ENCODE measurements around the gene ATP1B2.

Gene ATP1B2

GRCh38 chr17:7627250-7628121 is 23.2 kb upstream of the ATP1B2 start, which contains the start of gene SAT2:
Gene SAT2, minus strand, starts transcription at chr17:7627821. Its CDS starts 186 bp downstream, at chr17:7627635.
- H3K27me3 ChIP-seq (ENCODE audit: insufficient read depth, poor library complexity, severe bottlenecking) = no peaks in the 10 kb centered on the region
- TF ChIP-seq REST (IDR thresholded peaks at IDR 0.05; ENCODE audit: insufficient replicate concordance, low read depth) = no peak
- TF ChIP-seq GABPA (IDR thresholded peaks at IDR 0.05; ENCODE audit: low read depth) = no peak
- TF ChIP-seq, protein P1, sequence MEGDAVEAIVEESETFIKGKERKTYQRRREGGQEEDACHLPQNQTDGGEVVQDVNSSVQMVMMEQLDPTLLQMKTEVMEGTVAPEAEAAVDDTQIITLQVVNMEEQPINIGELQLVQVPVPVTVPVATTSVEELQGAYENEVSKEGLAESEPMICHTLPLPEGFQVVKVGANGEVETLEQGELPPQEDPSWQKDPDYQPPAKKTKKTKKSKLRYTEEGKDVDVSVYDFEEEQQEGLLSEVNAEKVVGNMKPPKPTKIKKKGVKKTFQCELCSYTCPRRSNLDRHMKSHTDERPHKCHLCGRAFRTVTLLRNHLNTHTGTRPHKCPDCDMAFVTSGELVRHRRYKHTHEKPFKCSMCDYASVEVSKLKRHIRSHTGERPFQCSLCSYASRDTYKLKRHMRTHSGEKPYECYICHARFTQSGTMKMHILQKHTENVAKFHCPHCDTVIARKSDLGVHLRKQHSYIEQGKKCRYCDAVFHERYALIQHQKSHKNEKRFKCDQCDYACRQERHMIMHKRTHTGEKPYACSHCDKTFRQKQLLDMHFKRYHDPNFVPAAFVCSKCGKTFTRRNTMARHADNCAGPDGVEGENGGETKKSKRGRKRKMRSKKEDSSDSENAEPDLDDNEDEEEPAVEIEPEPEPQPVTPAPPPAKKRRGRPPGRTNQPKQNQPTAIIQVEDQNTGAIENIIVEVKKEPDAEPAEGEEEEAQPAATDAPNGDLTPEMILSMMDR (IDR thresholded peaks at IDR 0.05; ENCODE audit: insufficient read depth, low read length) = no peak
- no peak for TF ChIP-seq SPI1 (IDR thresholded peaks at IDR 0.05; ENCODE audit: borderline replicate concordance, low read depth)
- TF ChIP-seq POLR2AphosphoS5 (IDR thresholded peaks at IDR 0.05; ENCODE audit: low read depth) = no peak
- no peak within 1 kb of the TSS for H3K27ac ChIP-seq (replicated peaks)
- no peak for DNase-seq (ENCODE audit: low read depth in 1 of 2, low spot score in 1 of 2)
- H3K4me3 ChIP-seq (replicated peaks; ENCODE audit: insufficient read depth, low read length) = no peak within 1 kb of the TSS

GRCh38 chr17:7629939-7630571 is 20.7 kb upstream of the ATP1B2 start, which contains the start of gene SHBG:
Gene SHBG, plus strand, starts transcription at chr17:7630135. Its CDS starts 38 bp downstream, at chr17:7630173.
- H3K27ac ChIP-seq (replicated peaks) = no peak within 1 kb of the TSS
- TF ChIP-seq REST (IDR thresholded peaks at IDR 0.05; ENCODE audit: insufficient replicate concordance, low read depth) (no peak), POLR2AphosphoS5 (IDR thresholded peaks at IDR 0.05; ENCODE audit: low read depth) (no peak), SPI1 (IDR thresholded peaks at IDR 0.05; ENCODE audit: borderline replicate concordance, low read depth) (no peak), GABPA (IDR thresholded peaks at IDR 0.05; ENCODE audit: low read depth) (no peak)
- TF ChIP-seq, protein P1 (IDR thresholded peaks at IDR 0.05; ENCODE audit: insufficient read depth, low read length) = no peak
- no peaks in the 10 kb centered on the region for H3K27me3 ChIP-seq (ENCODE audit: insufficient read depth, poor library complexity, severe bottlenecking)
- DNase-seq (ENCODE audit: low read depth in 1 of 2, low spot score in 1 of 2) = no peak
- no peak within 1 kb of the TSS for H3K4me3 ChIP-seq (replicated peaks; ENCODE audit: insufficient read depth, low read length)

DNA sequence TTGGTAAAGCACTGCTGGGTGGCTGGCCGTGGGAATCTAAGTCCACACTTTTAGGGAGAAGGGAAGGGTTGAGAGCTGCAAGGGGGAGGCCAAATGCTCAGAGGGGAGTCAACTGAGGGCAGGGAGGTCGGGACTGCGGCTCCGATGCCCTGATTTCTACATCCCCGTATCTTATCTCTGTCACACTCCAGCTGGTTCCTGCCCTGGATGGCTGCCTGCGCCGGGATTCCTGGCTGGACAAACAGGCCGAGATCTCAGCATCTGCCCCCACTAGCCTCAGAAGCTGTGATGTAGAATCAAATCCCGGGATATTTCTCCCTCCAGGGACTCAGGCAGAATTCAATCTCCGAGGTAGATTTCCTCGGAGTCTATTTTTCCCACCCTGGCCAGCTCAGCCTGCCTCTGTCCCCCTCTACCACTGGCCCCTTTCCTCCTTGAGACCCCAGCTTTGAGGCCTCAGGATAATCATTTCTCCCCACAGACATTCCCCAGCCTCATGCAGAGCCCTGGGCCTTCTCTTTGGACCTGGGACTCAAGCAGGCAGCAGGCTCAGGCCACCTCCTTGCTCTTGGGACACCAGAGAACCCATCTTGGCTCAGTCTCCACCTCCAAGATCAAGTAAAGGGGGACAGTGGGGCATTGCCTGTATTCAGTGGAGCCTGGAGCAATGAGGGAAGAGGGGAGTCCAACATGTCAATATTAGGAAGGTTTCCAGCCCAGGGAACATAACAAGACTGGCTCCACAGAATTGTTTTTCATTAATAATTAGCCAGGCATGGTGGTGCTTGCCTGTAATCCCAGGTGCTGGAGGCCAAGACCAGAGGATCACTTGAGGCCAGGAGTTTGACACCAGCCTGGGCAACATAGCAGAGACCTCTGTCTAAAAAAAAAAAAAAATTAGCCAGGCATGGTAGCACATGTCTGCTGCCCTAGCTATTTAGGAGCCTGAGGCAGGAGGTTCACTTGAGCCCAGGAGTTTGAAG is 19.0 kb upstream of the ATP1B2 start:
- TF ChIP-seq SPI1 (IDR thresholded peaks at IDR 0.05; ENCODE audit: borderline replicate concordance, low read depth) = no peak
- no peak for TF ChIP-seq REST (IDR thresholded peaks at IDR 0.05; ENCODE audit: insufficient replicate concordance, low read depth)
- TF ChIP-seq, protein P1 (IDR thresholded peaks at IDR 0.05; ENCODE audit: insufficient read depth, low read length) = no peak
- TF ChIP-seq POLR2AphosphoS5 (IDR thresholded peaks at IDR 0.05; ENCODE audit: low read depth) = no peak
- no peak for TF ChIP-seq GABPA (IDR thresholded peaks at IDR 0.05; ENCODE audit: low read depth)
- no peak for DNase-seq (ENCODE audit: low read depth in 1 of 2, low spot score in 1 of 2)
- no peak overlapping the region for H3K27ac ChIP-seq (replicated peaks)
- no peak overlapping the region for H3K4me3 ChIP-seq (replicated peaks; ENCODE audit: insufficient read depth, low read length)
- H3K27me3 ChIP-seq (ENCODE audit: insufficient read depth, poor library complexity, severe bottlenecking) = no peaks in the 10 kb centered on the region

Data from HL-60 (cell line).